Activated gamma-delta T cell (primary cell): ENCODE results near the gene EID3.

Source experiments
- DNase-seq: peaks from one replicate; lab custom pipeline; 2025; lab: John Stamatoyannopoulos, UW

Gene EID3

DNA sequence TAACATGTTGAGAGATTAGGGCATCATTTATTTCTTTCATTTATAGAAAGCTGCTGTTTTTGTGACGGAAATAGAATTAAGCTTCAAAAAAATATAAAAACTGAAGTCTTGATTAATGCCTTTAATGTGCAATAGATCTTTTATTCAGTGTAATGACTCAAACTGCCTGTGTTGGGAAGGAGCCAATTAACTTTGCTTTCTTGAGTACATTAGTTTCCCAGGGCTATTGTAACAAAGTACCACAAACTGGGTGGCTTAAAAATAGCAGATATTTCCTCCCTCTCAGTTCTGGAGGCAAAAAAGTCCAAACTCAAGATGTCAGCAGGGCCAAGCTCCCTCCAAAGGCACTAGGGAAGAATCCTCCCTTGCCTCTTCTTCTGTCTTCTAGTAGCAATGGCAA, 36.6 kb downstream of the EID3 start:
- no peak for DNase-seq

DNA sequence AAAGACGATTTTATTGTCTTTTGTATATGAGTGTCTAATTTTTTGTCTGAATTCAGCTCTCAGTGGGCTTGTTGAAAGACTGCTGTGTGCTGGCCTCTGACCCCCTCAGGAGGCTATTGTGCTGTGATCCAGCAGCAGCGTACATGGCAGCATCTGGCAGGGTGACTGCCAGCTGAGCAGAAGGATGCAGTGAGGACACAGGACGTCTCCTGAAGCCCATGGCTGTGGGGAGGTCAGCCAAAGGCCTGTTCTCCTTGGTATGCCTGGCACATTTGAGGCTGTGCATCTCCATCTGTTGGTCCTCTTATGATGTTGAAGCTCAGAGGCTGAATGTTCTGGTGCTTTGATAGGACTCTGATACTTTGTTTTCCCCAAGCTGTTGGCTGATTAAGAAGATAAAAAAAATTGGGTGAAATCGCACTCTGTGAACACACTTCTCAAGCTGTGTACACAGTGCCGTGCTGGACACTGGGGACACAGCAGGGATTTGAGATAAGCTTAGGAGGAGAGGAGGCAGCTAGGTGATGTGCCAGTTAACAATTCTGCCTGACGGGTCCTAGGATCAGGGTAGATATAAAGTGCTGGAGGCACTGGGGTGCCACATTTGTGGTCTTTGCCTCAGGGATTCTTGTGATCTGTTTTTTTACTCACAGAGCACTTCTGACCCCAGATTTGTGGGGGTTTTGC, 37.5 kb downstream of the EID3 start:
- no peak for DNase-seq

GRCh38 chr12:104342147-104342546, 38.6 kb downstream of the EID3 start:
- DNase-seq, result no peak

DNA sequence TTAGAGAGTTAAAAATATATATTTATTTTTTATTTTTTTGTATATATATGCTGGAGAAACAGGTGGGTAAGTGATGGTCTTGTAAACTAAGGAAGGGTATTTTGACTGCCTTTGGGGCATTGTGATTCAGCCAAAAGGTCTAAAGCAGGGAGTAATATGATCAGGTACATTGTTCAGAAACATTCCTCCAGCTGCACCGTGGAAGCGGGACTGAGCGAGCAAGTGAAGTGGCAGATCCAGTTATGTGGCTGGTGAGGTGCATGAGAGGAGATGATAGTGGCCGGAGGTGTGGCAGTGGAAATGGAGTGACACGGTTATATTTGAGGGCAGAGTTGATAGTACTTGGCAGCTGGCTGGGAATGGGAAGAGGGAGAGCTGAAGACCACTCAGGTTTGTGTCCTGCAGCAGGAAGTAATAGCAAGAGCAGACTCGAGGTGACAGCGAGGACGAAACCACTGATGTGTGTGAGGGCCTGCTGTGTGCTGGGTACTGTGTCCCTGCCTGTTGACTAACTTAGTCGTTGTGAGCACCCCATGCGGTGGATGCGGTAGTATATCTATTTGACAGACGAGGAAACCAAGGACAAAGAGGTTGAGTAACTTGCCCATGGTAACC, 39.2 kb downstream of the EID3 start:
- DNase-seq, result no peak

GRCh38 chr12:104344682-104345081, 41.1 kb downstream of the EID3 start:
- DNase-seq, result no peak

DNA sequence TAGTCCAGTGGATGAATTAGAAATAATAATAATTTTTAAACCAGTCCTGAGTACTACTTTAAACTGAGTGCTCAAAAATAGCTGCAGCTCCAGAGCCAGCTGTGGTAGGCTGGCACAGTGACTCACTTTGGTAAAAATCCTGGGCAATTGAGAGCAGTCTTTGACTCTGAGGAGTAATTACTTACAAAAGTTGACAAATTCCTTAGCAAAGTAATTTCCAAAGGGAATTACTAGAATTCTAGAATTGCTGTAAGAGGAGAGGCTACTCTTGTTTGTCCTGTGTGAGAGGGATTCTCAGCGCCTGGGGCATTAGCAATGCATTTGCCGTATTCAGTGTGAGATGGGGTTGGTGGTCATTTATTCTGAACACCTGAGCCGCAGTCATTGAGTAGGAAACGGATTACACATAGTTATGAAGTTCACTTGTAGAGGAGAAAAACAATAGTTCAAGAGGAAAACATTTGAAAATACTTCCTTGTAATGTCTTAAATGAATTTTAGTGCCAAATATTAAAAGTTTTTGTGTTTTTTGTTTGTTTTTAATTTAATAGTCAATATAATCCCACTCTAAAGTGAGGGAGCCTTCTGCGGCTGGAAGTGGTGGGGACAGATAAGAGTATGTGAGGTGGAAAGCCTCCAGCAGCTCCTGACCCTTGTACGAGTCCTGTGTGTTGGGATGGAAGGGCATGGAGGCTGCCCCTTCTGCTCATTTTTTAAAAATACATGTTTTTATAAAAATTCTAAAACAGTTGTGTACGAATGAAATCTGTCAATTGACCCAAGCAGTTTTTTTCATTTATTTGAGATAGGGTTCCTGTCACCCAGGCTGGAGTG, 41.9 kb downstream of the EID3 start:
- DNase-seq, result no peak

DNA sequence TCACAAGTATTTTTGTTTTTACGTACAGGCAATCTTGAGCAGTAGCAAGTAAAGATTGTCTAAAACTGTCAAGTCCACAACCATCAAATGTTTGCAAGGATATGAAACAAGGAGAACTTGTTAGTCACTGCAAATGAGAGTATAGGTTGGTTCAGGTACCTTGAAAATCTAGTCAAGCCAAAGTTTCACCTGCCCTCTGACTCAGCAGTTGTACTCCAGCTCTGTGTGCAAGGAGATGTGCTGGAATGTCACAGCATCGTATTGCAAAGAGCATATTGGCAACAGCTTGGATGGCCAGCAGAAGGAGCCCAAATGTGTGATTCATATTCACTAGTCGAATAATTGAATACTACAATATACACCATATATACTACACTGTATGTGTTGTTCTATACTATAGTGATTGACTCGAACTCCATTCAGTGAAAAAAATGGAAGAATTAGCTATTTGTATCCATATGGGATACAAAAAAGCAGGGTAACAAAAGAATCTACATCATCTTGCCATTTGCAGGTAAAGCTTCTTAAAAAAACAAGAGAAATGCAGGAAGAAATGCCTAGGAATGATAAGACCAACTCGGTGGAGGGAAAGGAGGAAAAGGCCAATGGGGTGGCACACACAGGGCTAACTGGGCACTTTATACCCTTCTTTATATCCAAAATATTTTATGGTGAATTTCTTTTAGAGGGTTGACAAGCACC, 44.0 kb downstream of the EID3 start:
- no peak for DNase-seq

- DNase-seq, result no peak
Measured at GRCh38 chr12:104348283-104348993, 44.9 kb downstream of the EID3 start.

- DNase-seq, result no peak
Measured at GRCh38 chr12:104348994-104349494, 45.5 kb downstream of the EID3 start.

GRCh38 chr12:104350211-104351056, 46.9 kb downstream of the EID3 start:
- DNase-seq, result no peak

DNA sequence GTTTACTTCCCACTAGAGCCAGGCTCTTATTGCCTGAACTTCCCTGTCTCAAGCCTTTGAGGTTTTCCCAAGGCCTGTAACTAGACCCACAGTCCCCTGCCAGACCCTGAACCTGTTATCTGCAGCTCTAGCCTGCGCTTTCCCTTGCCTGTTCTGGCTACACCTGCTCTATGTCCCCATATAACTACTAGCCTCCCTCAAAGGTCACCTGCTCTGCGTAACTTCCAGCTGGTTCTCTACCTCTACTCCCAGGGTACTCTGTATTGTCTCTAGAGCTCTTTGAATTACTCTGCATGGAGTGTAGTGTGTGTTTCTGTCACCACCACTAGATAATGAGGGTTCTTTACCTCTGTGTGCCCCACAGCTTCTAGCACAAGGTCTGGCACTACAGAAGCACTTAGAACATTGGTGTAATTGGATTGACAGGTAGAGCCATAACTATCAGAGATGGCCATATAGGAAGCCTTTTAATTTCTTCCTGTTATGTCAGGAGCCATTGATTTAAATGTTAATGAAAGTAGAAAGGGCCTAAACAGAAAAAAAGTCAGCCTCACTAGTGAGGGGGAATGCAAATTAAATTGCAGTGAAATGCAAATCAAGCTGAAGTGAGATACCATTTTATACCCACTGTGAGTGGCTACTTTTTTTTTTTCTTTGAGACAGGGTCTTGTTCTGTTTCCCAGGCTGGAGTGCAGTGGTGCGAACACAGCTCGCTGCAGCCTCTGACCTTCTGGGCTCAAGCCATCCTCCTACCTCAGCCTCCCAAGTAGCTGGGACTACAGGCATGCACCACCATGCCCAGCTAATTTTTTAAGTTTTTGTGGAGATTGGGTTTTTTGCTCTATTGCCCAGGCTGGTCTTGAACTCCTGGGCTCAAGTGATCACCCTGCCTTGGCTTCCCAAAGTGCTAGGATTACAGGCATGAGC, 47.8 kb downstream of the EID3 start:
- no peak for DNase-seq

DNA sequence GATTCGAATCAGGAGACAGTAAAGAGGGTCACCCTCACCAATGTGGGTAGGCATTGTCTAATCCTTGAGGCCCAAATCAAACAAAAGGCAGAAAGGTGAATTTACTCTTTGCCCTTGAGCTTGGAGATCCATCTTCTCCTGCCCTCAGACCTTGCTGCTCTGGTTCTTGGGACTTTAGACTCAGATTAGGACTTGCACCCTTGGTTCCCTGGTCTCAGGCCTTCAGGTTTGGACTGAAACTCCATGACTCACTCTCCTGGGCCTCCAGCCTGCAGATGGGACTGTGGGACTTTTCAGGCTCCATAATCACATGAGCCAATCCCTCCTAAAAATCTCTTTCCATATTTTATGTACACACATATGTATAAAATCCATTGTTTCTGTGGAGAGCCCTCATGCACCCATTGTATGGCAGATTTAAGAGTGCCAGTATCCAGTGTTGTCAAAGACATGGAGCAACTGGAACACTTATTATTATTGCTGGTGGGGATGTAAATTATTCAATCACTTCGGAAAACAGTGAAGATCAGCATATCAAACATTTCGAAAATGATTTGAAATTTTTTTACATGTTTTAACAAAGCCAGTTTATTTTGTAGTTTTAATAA, 48.7 kb downstream of the EID3 start:
- DNase-seq, result no peak

GRCh38 chr12:104353012-104353981, 49.8 kb downstream of the EID3 start:
- no peak for DNase-seq

DNA sequence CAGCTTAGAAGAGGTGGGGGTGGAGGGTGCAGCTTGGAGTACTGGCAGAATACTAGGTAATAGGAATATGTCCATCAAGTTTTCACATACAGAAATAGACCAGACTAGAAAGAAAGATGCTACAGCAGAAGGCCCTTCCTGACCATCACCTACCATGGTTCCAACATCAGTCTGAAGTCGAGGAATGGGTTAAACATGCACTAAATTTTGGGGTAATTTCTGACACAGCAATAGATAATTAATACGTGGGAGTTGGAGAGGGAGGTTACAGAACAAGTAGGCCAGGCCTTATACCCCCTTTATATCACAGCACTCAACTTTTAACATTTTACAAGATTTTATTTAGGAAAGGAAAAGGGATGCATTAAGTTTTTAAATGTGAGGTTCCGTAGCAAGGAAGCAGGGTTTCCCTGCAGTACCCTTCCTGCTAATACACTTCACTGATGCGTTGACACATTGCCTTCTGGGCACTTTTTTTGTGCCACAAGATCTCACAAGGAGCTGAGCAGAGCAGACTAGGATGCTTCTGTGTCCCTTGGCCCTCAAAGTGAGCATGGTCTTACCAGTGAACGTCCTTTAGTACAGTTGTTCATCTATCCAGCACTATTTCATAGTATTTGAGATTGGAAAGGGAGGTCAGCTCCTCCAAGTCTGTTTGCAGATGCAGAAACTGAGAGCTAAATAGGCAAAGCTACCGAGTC, 50.8 kb downstream of the EID3 start:
- DNase-seq, result no peak
